WERI-Rb-1 (cell line): Measurements from ENCODE around the gene VGLL4.

Experiments used
- DNase-seq: peaks from one replicate; pipeline ENCODE4 v3.0.0-alpha.2; 2020
- H3K27ac ChIP-seq: fragments of 250-450 bp; sonication (Bioruptor Pico); 2 replicates; pipeline ENCODE4 v1.5.1; 2020; ENCODE audit warnings: mild to moderate bottlenecking, moderate library complexity
- H3K27me3 ChIP-seq: fragments of 250-450 bp; sonication (Bioruptor Pico); 2 replicates; pipeline ENCODE4 v1.5.1; 2021; ENCODE audit warnings: mild to moderate bottlenecking, low read depth, moderate library complexity; ENCODE audit not compliant: insufficient read depth, severe bottlenecking
- H3K36me3 ChIP-seq: fragments of 250-450 bp; sonication (Bioruptor Pico); 2 replicates; pipeline ENCODE4 v1.5.1; 2020; ENCODE audit warnings: mild to moderate bottlenecking, moderate library complexity
- H3K4me3 ChIP-seq: 2 replicates; pipeline ENCODE4 v1.5.1; 2011; ENCODE audit warnings: low read depth, mild to moderate bottlenecking, control low read depth, low read length
- H3K9me3 ChIP-seq: fragments of 250-450 bp; sonication (Bioruptor Pico); 2 replicates; pipeline ENCODE4 v1.5.1; 2021; ENCODE audit warnings: mild to moderate bottlenecking, moderate library complexity; ENCODE audit not compliant: severe bottlenecking
- TF ChIP-seq, protein P1 (sequence below): IDR thresholded peaks from 2 replicates; pipeline ENCODE4 v1.5.1; 2011; ENCODE audit warnings: low read depth, mild to moderate bottlenecking, control low read depth, inconsistent platforms, low read length

Gene VGLL4

GRCh38 chr3:11624704-11625375, 18.9 kb downstream of the VGLL4 start:
- Histone ChIP-seq H3K36me3 (no peaks in the 10 kb centered on the region; the same call in 1 of the 2 replicates), H3K27ac (no peak overlapping the region; the same call in 1 of the 2 replicates), H3K4me3 (no peak overlapping the region), H3K27me3 (no peaks in the 10 kb centered on the region), H3K9me3 (no peaks in the 10 kb centered on the region)
- DNase-seq: no peak
- TF ChIP-seq, protein P1, sequence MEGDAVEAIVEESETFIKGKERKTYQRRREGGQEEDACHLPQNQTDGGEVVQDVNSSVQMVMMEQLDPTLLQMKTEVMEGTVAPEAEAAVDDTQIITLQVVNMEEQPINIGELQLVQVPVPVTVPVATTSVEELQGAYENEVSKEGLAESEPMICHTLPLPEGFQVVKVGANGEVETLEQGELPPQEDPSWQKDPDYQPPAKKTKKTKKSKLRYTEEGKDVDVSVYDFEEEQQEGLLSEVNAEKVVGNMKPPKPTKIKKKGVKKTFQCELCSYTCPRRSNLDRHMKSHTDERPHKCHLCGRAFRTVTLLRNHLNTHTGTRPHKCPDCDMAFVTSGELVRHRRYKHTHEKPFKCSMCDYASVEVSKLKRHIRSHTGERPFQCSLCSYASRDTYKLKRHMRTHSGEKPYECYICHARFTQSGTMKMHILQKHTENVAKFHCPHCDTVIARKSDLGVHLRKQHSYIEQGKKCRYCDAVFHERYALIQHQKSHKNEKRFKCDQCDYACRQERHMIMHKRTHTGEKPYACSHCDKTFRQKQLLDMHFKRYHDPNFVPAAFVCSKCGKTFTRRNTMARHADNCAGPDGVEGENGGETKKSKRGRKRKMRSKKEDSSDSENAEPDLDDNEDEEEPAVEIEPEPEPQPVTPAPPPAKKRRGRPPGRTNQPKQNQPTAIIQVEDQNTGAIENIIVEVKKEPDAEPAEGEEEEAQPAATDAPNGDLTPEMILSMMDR: no peak

DNA sequence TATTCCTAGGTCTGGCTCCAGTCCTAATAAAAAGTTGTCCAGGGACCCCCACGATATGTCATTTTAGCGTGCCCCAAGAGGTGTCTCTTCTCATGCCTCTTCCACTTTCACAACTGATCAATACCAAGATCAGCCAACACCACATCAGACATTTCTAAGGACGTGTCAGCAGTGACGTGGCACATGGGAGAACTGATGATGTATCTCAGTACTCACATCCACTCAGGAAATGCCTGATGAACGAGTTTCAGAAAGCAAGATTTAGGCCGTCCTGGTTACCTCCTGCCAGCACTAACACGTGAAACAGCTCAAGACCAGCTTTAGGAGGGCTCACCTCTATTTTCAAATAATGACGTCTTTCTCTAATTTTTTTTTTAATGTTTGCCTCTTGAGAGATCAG, 19.6 kb downstream of the VGLL4 start:
- H3K36me3 ChIP-seq: no peaks in the 10 kb centered on the region; the same call in 1 of the 2 replicates
- TF ChIP-seq, protein P1: no peak
- H3K9me3 ChIP-seq: no peaks in the 10 kb centered on the region
- no peaks in the 10 kb centered on the region for H3K27me3 ChIP-seq
- DNase-seq: no peak
- no peak overlapping the region for H3K4me3 ChIP-seq
- H3K27ac ChIP-seq: no peak overlapping the region

DNA sequence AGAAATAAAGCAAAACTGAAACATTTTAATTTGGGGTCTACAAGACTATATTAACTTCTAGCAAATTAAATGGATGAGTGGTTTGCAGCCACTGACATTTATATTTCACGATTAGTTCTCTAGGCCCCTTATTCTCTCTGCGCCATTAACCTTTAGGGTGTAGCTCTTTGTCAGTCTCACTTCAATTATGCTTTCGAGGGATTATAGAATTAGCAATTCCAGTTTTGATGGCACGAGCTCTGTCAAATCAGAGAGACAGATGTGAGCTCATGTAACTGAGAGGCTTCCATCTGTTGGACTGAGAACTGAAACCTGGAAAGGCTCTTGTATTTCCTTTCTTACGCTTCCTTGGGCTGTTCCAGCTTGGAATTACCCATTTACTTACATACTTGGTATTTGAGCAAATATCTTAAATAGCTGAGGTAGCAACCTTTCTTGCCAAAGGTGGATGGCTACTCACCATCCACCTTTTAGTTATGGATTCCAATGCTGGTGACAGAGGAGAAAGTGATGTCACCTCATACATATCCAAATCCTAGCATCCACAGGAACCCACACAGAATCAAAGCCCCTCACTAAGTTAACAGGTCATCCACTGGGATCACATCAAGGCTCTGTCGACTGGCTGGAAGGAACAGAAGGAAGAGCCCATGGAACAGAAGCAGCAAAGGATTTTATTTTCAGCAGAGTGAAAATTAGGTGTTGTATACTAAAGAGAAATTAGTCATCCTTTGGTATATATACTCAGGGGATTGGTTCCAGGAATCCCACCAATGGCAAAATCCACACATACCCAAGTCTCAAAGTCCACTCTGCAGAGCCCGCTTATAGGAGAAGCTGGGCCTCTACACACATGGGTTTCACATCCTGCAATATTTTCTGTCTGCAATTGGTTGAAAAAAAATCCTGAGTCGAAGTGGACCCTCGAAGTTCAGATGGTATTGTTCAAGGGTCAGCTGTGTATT, 20.8 kb downstream of the VGLL4 start:
- H3K36me3 ChIP-seq: no peaks in the 10 kb centered on the region; the same call in 1 of the 2 replicates
- TF ChIP-seq, protein P1: no peak
- H3K4me3 ChIP-seq: no peak overlapping the region
- H3K9me3 ChIP-seq: no peaks in the 10 kb centered on the region
- H3K27me3 ChIP-seq: no peaks in the 10 kb centered on the region
- no peak for DNase-seq
- H3K27ac ChIP-seq: peak overlapping the region; percentile 54

GRCh38 chr3:11621077-11621476, 22.6 kb downstream of the VGLL4 start:
- H3K9me3 ChIP-seq: no peaks in the 10 kb centered on the region
- TF ChIP-seq, protein P1: no peak
- H3K4me3 ChIP-seq: no peak overlapping the region
- DNase-seq: no peak
- no peak overlapping the region for H3K27ac ChIP-seq
- no peaks in the 10 kb centered on the region; the same call in 1 of the 2 replicates for H3K36me3 ChIP-seq
- H3K27me3 ChIP-seq: no peaks in the 10 kb centered on the region

GRCh38 chr3:11619946-11620652, 23.6 kb downstream of the VGLL4 start:
- Histone ChIP-seq H3K36me3 (no peaks in the 10 kb centered on the region; the same call in 1 of the 2 replicates), H3K27me3 (no peaks in the 10 kb centered on the region), H3K9me3 (no peaks in the 10 kb centered on the region), H3K27ac (no peak overlapping the region), H3K4me3 (no peak overlapping the region)
- TF ChIP-seq, protein P1: no peak
- DNase-seq: no peak
